ENCODE results near the gene LPCAT1. TPM values are rescaled to one million over a fixed set of nuclear protein-coding genes. Genes with fewer than 3 reads are reported as not detected.

LPCAT1 gene
- total and polyA plus RNA-seq, 5 donors from 2014 or later, result 21.4 to 34.7 (median 25.6) TPM

DNA sequence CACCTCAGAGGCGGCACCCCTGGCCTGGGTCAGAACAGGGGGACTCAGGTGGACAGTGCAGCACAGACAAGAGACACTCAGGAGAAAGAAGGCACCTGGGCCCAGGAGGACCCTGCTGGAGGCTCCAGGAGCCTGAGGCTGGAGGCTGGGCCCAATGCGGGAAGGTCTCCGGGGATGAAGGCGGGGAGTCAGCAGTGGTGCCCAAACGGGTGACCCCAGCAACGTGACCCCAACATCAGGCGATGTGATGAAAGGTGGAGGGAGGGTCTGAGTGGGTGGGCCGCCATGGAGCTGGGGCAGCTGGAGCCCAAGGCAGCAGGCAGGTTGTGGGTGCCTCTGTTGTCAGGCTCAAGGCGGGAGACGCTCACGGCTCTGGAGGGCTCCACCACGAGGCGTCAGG lies 37.5 kb downstream of the LPCAT1 start:
- H3K36me3 Mint-ChIP-seq, result peaks cover 18% of the 10 kb centered on the region
- DNase-seq, result no peak
- Histone ChIP-seq H3K36me3 (ENCODE audit: control insufficient read depth, insufficient read depth, low read length) (peaks cover 30% of the 10 kb centered on the region), H3K9me3 (ENCODE audit: control insufficient read depth in 2 of 2, low read length in 2 of 2) (no peaks in the 10 kb centered on the region), H3K27me3 (ENCODE audit: control insufficient read depth, insufficient read depth, low read length) (no peaks in the 10 kb centered on the region), H3K4me1 (ENCODE audit: control insufficient read depth, insufficient read depth, low read length, poor library complexity, severe bottlenecking) (peaks cover 8% of the 10 kb centered on the region), H3K4me3 (ENCODE audit: low read depth, low read length) (no peak overlapping the region), H3K27ac (ENCODE audit: insufficient read depth, low read length, poor library complexity, severe bottlenecking) (no peak overlapping the region)
- peaks cover 9 to 15% (median 10%) of the 10 kb centered on the region in 4 donors for H3K4me1 Mint-ChIP-seq
- ATAC-seq (ENCODE audit: low read depth in 2 of 2), result no peak
- peak overlapping the region in 1 of 3 donors; percentile 25 for H3K27ac Mint-ChIP-seq
- no peak overlapping the region for H3K4me3 Mint-ChIP-seq
- no peaks in the 10 kb centered on the region for H3K27me3 Mint-ChIP-seq
- H3K9me3 Mint-ChIP-seq, result no peaks in the 10 kb centered on the region

DNA sequence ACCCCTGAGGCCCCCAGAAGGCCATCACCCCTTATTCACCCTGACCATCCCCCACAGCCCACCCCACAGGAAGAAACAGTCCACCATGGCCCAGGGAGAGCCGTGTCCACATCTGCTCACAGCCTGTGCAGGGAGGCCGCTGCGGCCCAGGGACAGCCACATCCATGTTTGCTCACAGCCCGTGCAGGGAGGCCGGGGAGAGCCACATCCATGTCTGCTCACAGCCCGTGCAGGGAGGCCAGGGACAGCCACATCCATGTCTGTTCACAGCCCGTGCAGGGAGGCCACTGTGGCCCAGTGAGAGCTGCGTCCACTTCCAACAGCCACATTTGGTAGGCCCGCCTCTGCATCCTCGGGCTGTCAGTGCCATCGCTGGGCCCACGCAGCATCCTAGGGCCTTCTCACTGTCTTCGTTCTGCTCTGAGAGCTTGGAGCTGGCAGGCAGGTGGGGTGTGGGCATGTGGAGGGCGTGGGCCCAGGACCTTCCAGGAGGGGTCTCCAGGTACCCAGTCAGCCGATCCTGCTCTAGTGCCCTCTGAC lies 38.1 kb downstream of the LPCAT1 start:
- Mint-ChIP-seq H3K9me3 (no peaks in the 10 kb centered on the region), H3K27ac (no peak overlapping the region), H3K36me3 (peaks cover 14% of the 10 kb centered on the region), H3K4me3 (no peak overlapping the region), H3K4me1 (peaks cover 9 to 11% (median 10%) of the 10 kb centered on the region in 4 donors), H3K27me3 (no peaks in the 10 kb centered on the region)
- H3K4me1 ChIP-seq (ENCODE audit: control insufficient read depth, insufficient read depth, low read length, poor library complexity, severe bottlenecking), result peaks cover 8% of the 10 kb centered on the region
- DNase-seq, result no peak
- peaks cover 24% of the 10 kb centered on the region for H3K36me3 ChIP-seq (ENCODE audit: control insufficient read depth, insufficient read depth, low read length)
- H3K27me3 ChIP-seq (ENCODE audit: control insufficient read depth, insufficient read depth, low read length), result no peaks in the 10 kb centered on the region
- H3K9me3 ChIP-seq (ENCODE audit: control insufficient read depth in 2 of 2, low read length in 2 of 2), result no peaks in the 10 kb centered on the region
- no peak overlapping the region for H3K27ac ChIP-seq (ENCODE audit: insufficient read depth, low read length, poor library complexity, severe bottlenecking)
- ATAC-seq (ENCODE audit: low read depth in 2 of 2), result no peak
- no peak overlapping the region for H3K4me3 ChIP-seq (ENCODE audit: low read depth, low read length)

GRCh38 chr5:1484730-1485578 lies 38.8 kb downstream of the LPCAT1 start:
- ATAC-seq (ENCODE audit: low read depth in 2 of 2), result peak in 1 of 2 donors; percentile 17

GRCh38 chr5:1483856-1484729 lies 39.7 kb downstream of the LPCAT1 start:
- no peaks in the 10 kb centered on the region for H3K9me3 ChIP-seq (ENCODE audit: control insufficient read depth in 2 of 2, low read length in 2 of 2)
- Mint-ChIP-seq H3K9me3 (no peaks in the 10 kb centered on the region), H3K27me3 (no peaks in the 10 kb centered on the region), H3K4me1 (peaks cover 5 to 9% (median 6%) of the 10 kb centered on the region in 4 donors), H3K36me3 (peaks cover 11% of the 10 kb centered on the region), H3K27ac (peak overlapping the region in 1 of 3 donors; percentile 13), H3K4me3 (no peak overlapping the region)
- H3K4me3 ChIP-seq (ENCODE audit: low read depth, low read length), result no peak overlapping the region
- no peaks in the 10 kb centered on the region for H3K27me3 ChIP-seq (ENCODE audit: control insufficient read depth, insufficient read depth, low read length)
- H3K4me1 ChIP-seq (ENCODE audit: control insufficient read depth, insufficient read depth, low read length, poor library complexity, severe bottlenecking), result peaks cover 2% of the 10 kb centered on the region
- no peak for ATAC-seq (ENCODE audit: low read depth in 2 of 2)
- DNase-seq, result no peak
- no peak overlapping the region for H3K27ac ChIP-seq (ENCODE audit: insufficient read depth, low read length, poor library complexity, severe bottlenecking)
- peaks cover 26% of the 10 kb centered on the region for H3K36me3 ChIP-seq (ENCODE audit: control insufficient read depth, insufficient read depth, low read length)

More at GRCh38 chr5:1484730-1485578, 38.8 kb downstream of the LPCAT1 start:
- Histone ChIP-seq H3K27me3 (ENCODE audit: control insufficient read depth, insufficient read depth, low read length) (no peaks in the 10 kb centered on the region), H3K9me3 (ENCODE audit: control insufficient read depth in 2 of 2, low read length in 2 of 2) (no peaks in the 10 kb centered on the region), H3K27ac (ENCODE audit: insufficient read depth, low read length, poor library complexity, severe bottlenecking) (no peak overlapping the region), H3K4me3 (ENCODE audit: low read depth, low read length) (no peak overlapping the region), H3K4me1 (ENCODE audit: control insufficient read depth, insufficient read depth, low read length, poor library complexity, severe bottlenecking) (peaks cover 8% of the 10 kb centered on the region), H3K36me3 (ENCODE audit: control insufficient read depth, insufficient read depth, low read length) (peaks cover 24% of the 10 kb centered on the region)
- Mint-ChIP-seq H3K36me3 (peaks cover 11% of the 10 kb centered on the region), H3K9me3 (no peaks in the 10 kb centered on the region), H3K4me3 (no peak overlapping the region), H3K27me3 (no peaks in the 10 kb centered on the region), H3K4me1 (peaks cover 9 to 12% (median 9%) of the 10 kb centered on the region in 4 donors), H3K27ac (peak overlapping the region in 1 of 3 donors; percentile 78)
- no peak for DNase-seq

DNA sequence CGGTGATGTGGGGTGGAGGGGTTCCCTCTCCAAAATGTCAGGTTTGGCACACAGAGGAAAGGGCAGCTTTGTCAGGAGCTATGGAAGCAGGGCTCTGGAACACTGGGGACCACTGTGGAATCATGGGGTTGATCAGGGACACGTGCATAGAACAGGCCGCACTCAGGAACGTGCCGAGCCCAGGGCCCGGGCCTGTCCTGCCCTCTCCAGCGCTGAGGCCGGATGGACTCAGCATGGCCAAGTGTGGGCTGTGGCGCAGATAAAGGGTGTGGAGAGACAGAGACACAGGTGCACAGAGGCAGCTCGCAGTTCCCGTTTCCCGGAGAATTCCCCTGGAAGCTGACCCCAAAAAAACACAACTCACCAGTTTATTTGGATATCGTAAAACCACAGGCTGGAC lies 40.7 kb downstream of the LPCAT1 start:
- H3K36me3 ChIP-seq (ENCODE audit: control insufficient read depth, insufficient read depth, low read length), result peaks cover 25% of the 10 kb centered on the region
- DNase-seq (no peak), ATAC-seq (ENCODE audit: low read depth in 2 of 2) (no peak)
- peaks cover 2 to 5% (median 3%) of the 10 kb centered on the region in 4 donors for H3K4me1 Mint-ChIP-seq
- H3K4me1 ChIP-seq (ENCODE audit: control insufficient read depth, insufficient read depth, low read length, poor library complexity, severe bottlenecking), result no peaks in the 10 kb centered on the region
- H3K27ac Mint-ChIP-seq, result peak overlapping the region in 1 of 3 donors; percentile 13
- no peak overlapping the region for H3K4me3 Mint-ChIP-seq
- H3K36me3 Mint-ChIP-seq, result peaks cover 8% of the 10 kb centered on the region
- H3K9me3 Mint-ChIP-seq, result no peaks in the 10 kb centered on the region
- no peak overlapping the region for H3K27ac ChIP-seq (ENCODE audit: insufficient read depth, low read length, poor library complexity, severe bottlenecking)
- H3K4me3 ChIP-seq (ENCODE audit: low read depth, low read length), result no peak overlapping the region
- no peaks in the 10 kb centered on the region for H3K27me3 ChIP-seq (ENCODE audit: control insufficient read depth, insufficient read depth, low read length)
- no peaks in the 10 kb centered on the region for H3K9me3 ChIP-seq (ENCODE audit: control insufficient read depth in 2 of 2, low read length in 2 of 2)
- no peaks in the 10 kb centered on the region for H3K27me3 Mint-ChIP-seq

DNA sequence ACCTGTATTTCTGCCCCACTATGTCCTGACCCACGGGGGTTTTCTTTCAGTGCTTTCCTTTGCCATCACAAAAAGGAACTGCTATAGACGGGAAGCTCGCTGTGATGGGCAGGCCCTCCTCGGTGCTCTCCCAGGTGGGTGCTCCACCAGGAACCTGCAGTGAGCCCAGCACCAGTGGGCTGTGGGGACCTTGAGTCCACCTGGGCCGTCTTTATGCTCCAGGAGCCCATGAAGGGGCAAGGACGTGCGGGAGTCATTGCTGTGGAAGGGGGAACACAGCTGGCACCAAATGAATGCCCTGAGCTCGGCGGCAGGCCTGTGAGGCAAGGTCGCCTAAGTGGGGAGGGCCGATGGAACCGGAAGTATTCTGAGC lies 41.8 kb downstream of the LPCAT1 start:
- H3K36me3 ChIP-seq (ENCODE audit: control insufficient read depth, insufficient read depth, low read length), result peaks cover 25% of the 10 kb centered on the region
- DNase-seq (no peak), ATAC-seq (ENCODE audit: low read depth in 2 of 2) (no peak)
- no peaks in the 10 kb centered on the region for H3K27me3 ChIP-seq (ENCODE audit: control insufficient read depth, insufficient read depth, low read length)
- H3K27me3 Mint-ChIP-seq, result no peaks in the 10 kb centered on the region
- peaks cover 0 to 5% (median 2%) of the 10 kb centered on the region in 4 donors for H3K4me1 Mint-ChIP-seq
- H3K27ac ChIP-seq (ENCODE audit: insufficient read depth, low read length, poor library complexity, severe bottlenecking), result no peak overlapping the region
- no peaks in the 10 kb centered on the region for H3K4me1 ChIP-seq (ENCODE audit: control insufficient read depth, insufficient read depth, low read length, poor library complexity, severe bottlenecking)
- H3K4me3 ChIP-seq (ENCODE audit: low read depth, low read length), result no peak overlapping the region
- no peak overlapping the region for H3K27ac Mint-ChIP-seq
- no peaks in the 10 kb centered on the region for H3K9me3 Mint-ChIP-seq
- no peaks in the 10 kb centered on the region for H3K9me3 ChIP-seq (ENCODE audit: control insufficient read depth in 2 of 2, low read length in 2 of 2)
- H3K36me3 Mint-ChIP-seq, result peaks cover 10% of the 10 kb centered on the region
- no peak overlapping the region for H3K4me3 Mint-ChIP-seq

DNA sequence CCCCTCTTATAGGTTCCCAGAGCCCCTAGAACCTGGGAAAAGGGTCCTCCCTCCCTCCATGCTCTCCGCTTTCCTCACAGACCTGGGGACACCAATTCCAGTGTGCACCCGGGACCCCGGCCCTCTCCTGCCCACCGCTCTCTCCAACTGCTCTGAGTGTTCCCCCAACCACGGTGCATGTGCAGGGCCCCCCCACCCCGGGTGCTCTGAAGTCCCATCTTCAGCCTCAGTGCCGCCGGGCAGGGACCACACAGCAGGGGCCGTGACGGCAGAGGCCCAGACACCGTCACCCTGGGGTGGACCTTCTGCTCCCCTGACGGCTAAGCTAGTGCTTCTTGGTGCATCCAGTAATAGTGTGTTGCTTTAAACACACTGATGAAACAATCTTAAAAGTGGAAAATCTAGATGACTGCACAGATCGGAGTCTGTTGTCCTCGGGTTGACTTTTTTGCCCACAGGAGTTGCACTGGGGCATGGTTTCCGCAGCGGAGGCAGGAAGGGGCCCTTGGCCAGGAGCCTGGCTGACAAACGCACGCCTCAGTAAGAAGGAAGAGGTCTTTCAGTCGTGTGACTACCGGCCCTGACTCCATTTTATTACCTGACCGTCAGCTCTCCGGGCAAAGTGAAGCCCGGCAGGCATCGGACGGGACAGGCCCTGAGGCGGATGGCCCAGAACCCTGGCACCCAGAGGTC lies 42.3 kb downstream of the LPCAT1 start:
- Histone ChIP-seq H3K27me3 (ENCODE audit: control insufficient read depth, insufficient read depth, low read length) (no peaks in the 10 kb centered on the region), H3K9me3 (ENCODE audit: control insufficient read depth in 2 of 2, low read length in 2 of 2) (no peaks in the 10 kb centered on the region), H3K4me3 (ENCODE audit: low read depth, low read length) (no peak overlapping the region), H3K4me1 (ENCODE audit: control insufficient read depth, insufficient read depth, low read length, poor library complexity, severe bottlenecking) (no peaks in the 10 kb centered on the region), H3K36me3 (ENCODE audit: control insufficient read depth, insufficient read depth, low read length) (peaks cover 27% of the 10 kb centered on the region), H3K27ac (ENCODE audit: insufficient read depth, low read length, poor library complexity, severe bottlenecking) (no peak overlapping the region)
- DNase-seq, result no peak
- Mint-ChIP-seq H3K36me3 (peaks cover 14% of the 10 kb centered on the region), H3K27ac (no peak overlapping the region), H3K4me1 (peaks cover 0 to 5% (median 2%) of the 10 kb centered on the region in 4 donors), H3K4me3 (no peak overlapping the region), H3K27me3 (no peaks in the 10 kb centered on the region), H3K9me3 (no peaks in the 10 kb centered on the region)
- no peak for ATAC-seq (ENCODE audit: low read depth in 2 of 2)
